OCI-LY7 (cell line): ENCODE measurements around the gene PPP4C.

Experiments used
- EZH2phosphoT487 ChIP-seq: fragments of 200-600 bp; sonication (generic); IDR thresholded peaks from 2 replicates; pipeline ENCODE4 v1.6.1; 2018; ENCODE audit warnings: low read depth, borderline replicate concordance, mild to moderate bottlenecking, mixed run types, antibody characterized with exemption, low read length, moderate library complexity, mixed read lengths
- TF ChIP-seq, protein P1 (sequence below): fragments of 200-600 bp; sonication (generic); conservative IDR thresholded peaks from 2 replicates; pipeline ENCODE4 v1.5.1; 2014; ENCODE audit warnings: mild to moderate bottlenecking, antibody characterized with exemption, low read length, moderate library complexity, mixed read lengths

DNA sequence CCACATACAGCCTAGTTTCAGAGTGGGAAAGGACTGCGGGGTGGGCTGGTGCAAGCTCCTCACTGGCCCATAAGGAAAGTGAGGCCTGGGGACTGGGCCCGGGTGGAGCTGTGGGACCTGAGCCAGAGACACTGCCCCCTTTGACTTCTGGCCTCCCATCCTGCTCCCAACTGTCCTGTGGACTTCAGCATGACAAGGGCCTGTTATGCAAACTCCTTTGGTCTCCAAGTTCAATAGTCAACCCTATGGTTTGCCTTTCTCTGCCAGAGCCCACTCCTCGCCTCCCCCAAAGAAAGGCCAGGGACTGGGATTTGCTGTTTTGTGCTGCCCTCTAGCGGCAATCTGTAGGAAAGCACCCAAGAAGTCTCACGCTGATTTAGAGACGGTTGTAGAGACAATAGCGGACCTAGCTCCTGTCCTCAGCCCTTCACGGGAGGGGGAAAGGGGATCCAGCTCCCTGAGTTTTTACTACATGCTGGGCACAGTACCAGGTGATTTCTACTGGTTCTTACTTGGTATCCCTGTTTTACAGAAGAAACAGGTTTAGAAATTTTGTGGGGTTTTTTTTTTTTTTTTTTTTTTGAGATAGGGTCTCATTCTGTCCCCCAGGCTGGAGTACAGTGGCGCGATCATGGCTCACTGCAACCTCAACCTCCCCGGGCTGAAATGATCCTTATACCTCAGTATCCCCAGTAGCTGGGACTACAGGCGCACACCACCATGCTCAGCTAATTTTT is 43.5 kb upstream of the PPP4C start:
- TF ChIP-seq, protein P1, sequence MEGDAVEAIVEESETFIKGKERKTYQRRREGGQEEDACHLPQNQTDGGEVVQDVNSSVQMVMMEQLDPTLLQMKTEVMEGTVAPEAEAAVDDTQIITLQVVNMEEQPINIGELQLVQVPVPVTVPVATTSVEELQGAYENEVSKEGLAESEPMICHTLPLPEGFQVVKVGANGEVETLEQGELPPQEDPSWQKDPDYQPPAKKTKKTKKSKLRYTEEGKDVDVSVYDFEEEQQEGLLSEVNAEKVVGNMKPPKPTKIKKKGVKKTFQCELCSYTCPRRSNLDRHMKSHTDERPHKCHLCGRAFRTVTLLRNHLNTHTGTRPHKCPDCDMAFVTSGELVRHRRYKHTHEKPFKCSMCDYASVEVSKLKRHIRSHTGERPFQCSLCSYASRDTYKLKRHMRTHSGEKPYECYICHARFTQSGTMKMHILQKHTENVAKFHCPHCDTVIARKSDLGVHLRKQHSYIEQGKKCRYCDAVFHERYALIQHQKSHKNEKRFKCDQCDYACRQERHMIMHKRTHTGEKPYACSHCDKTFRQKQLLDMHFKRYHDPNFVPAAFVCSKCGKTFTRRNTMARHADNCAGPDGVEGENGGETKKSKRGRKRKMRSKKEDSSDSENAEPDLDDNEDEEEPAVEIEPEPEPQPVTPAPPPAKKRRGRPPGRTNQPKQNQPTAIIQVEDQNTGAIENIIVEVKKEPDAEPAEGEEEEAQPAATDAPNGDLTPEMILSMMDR: peak; percentile 97
- TF ChIP-seq EZH2phosphoT487: no peak
